Amniotic stem cell (primary cell): ENCODE results near the gene PPFIBP2.
"Not testable (repeated sequence)": the region's sequence is repeated elsewhere in the genome, so short reads cannot be mapped to it uniquely, and the experiment has no call there.

Experiments
- DNase-seq: peaks from one replicate; lab custom pipeline; 2025; lab: John Stamatoyannopoulos, UW

PPFIBP2 gene

GRCh38 chr11:7499081-7499480, 14.7 kb upstream of the PPFIBP2 start:
- DNase-seq: no peak

DNA sequence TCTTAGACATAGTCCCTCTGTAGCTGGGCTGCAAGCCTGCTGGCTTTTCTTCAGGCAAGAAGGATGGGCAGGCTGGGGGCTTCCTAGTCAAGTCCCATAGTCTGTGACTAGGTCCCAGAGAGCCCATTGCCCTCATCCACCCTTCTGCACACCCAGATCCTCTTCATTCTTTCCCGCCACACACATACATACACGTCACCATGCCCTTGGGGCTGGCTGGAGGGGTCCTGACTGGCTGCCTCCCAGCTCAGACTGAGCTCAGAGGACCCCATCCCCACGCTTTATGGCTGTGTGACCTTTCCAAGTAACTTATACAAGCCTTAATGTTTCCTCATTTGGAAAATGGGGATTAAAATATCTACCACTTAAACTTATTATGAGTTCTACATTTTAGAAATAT, 13.5 kb upstream of the PPFIBP2 start:
- DNase-seq: no peak

- DNase-seq: no peak
These were observed 12.5 kb upstream of the PPFIBP2 start for GRCh38 chr11:7501251-7501650.

DNA sequence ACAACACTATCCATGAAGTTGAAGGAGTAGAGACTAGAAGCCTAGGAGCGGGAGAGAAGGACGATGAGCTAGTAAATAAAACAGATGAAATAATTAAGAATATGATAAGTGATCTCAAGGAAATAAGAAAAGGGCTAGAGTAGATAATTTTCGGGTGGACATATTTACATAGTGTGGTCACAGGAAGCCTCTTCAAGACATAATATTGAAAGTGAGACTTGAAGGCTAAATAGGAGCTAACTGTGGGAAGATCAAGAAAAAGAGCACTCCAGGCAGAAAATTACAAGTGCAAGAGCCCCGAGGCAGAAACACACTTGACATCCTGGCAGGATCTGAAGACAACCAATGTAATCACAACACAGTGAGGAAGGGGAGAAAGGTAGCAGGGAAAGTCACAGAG, 11.9 kb upstream of the PPFIBP2 start:
- no peak for DNase-seq

GRCh38 chr11:7506243-7506642, 7.6 kb upstream of the PPFIBP2 start:
- DNase-seq: no peak

DNA sequence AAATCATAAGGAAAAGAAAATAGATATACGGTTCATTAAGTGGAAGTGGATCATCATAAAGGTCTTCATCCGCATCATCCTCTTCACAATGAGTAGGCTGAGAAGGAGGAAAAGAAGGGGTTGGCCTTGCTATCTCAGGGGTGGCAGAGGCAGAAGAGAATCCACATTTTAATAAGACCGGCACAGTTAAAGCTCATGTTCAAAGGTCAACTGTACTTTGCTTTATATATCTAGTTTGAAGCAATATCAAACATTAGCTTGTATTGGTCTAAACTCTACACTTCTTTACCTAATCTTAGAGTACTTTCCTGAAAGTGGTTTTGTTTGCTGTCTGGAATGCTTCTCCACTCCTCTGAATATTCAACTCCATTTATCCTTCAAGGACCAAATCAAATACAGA, 5.7 kb upstream of the PPFIBP2 start:
- no peak for DNase-seq

DNA sequence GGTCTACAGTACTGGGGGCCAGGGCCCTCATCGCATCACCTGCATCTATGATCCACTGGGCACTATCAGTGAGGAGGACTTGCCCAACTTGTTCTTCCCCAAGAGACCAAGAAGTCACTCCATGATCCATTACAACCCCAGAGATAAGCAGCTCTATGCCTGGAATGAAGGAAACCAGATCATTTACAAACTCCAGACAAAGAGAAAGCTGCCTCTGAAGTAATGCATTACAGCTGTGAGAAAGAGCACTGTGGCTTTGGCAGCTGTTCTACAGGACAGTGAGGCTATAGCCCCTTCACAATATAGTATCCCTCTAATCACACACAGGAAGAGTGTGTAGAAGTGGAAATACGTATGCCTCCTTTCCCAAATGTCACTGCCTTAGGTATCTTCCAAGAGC, 3.8 kb upstream of the PPFIBP2 start:
- no peak for DNase-seq

DNA sequence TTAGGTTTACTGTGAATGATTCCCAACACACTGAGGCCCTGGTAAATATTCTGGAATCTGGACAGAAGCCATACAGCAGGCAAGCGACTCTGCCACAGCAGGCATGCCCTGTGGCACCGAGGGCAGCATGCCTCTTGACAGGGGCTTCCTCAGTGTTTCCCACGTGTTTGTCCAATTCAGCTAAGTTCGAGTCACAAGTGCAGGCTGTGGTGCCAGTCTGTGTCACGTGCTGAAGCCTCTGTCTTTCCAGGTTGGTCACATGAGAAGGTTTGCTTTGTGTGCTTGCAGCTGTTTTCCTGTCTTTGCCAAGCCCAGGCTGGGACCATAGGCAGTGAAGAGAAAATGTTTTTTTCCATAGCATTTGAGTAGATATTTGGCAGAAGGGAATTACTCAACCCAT, 2.4 kb upstream of the PPFIBP2 start:
- no peak for DNase-seq

DNA sequence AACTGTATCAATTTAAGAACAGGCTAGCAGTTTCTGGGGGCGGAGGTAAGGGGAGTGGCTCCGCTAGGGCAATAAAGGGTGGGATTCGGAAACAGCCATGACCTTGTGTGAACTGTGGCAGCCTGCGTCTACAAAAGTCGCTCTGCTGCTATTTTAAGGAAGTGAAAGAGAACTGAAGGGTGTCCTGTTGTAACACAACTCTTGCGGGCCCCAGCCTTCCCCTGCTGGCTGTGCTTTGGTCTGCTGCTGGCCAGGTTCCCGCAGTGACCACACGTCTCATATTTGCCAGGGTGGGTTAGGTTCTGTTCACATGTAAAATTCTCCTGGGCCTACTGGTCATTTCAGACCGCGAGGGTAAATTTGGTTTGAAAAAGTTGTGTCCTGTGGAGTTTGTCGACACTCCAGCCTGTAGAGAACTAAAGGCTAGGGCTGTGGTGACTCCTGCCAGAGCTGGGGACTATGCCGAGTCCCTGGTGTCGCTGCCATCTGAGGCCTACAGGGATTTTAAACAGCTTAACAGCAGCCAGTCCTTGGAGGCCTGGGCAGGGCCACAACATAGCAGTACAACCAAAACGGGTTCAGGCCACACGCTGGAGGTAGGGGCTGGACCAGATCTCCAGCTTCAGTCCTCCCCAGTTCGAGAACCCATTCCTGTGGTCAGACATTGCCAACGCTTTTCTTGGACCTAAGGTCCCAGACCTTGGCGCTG, 1.1 kb upstream of the PPFIBP2 start:
- DNase-seq: no peak

DNA sequence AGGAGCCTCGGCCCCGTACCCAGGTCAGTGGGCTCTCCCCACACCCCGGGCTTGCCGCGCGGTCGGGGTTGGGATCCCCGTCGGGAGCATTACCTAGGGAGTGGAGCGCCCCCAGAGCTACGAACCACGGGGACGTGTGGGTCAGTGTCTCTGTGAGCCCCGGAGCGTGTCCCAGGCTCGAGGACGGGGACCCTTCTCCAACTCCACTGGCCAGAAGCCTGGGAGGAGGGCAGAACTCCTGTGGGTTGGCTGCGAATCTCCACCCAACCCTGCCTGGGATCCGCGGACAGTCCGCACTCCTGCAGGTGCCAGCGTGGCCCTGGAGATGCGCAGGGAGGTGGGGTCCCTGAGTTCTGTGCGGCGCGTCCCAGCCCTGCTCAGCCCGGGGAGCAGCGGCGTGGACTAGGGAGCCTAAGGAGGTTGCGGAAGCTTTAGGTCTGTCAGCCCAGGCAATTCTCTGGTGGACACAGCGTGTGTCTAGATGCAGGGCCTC, 346 bp downstream of the PPFIBP2 start:
- DNase-seq: no peak

DNA sequence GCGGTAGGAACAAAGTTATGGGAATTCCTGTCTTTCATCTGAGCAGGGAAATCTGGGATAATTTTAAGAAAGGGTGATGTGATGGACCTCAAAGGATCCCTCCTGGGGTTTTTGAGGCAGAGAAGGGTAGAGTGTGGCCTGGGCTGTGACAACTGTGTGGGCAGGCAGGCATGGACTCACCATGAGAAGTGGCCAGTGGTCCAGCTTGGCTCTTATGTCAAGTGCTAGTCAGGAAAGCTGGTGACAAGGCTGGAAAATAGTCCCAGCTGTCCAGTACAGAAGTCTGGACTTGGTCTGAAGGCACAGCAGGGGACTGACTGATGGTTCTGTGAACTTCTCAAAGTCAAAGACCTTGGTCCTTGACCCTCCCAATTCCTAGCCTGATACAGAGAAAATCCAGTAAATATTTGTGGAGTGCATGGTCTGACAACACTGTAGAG, 1.7 kb downstream of the PPFIBP2 start:
- DNase-seq: no peak

DNA sequence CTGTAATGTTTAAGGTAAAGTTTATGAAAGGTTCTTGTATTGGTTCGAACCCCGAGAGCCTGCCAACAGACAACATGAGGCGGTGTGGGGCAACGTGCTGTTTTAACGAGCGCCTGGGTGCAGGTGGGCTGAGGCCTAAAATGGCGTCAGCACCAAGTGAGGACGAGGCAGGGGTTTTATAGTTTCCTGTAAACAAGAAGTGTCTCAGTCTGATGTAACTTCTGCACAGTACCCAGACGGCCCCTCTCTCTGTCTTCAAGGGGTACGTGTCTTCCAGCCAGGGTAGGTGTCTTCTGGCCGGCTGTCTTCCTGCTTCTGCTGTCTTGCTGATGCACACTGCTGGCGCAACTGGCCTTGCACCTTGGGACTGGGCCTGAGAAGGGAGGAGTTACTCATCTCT, 2.7 kb downstream of the PPFIBP2 start:
- DNase-seq: no peak

GRCh38 chr11:7517743-7518142, 3.9 kb downstream of the PPFIBP2 start:
- not testable (repeated sequence) for DNase-seq

DNA sequence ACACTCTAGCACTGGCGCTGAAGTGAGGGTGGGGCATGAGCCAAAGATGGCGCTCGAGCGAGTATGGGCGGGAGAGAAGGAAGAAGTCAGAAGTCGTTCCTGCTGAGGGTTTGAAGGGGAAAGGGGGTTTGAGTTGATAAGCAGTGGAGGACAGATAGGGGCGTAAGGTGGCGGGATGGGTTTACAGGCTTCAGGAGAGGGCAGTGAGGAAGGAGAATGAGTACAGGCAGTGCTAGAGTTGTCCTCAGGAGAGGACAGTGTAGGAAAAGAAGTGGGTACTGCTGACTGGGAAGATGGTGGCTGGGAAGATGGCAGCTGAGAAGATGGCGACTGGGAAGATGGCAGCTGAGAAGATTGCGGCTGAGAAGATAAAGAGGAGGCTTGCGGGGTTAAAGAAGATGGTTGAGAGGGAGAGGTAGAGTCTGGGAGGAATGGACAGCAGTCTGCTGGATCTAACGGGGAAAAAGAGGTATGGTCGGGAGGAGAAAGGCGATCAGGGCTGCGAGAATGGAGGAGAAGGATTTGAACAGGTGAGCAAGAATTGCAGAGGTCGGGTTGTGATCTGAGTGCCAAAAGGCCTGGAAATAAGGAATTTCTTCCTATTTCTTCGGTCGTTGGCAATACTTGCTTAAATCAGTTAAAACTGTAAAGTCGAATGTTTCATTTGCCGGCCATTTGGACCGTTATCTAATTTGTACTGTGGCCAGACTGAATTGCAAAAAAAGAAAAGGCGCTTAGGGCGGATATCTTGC, 5.2 kb downstream of the PPFIBP2 start:
- no peak for DNase-seq

DNA sequence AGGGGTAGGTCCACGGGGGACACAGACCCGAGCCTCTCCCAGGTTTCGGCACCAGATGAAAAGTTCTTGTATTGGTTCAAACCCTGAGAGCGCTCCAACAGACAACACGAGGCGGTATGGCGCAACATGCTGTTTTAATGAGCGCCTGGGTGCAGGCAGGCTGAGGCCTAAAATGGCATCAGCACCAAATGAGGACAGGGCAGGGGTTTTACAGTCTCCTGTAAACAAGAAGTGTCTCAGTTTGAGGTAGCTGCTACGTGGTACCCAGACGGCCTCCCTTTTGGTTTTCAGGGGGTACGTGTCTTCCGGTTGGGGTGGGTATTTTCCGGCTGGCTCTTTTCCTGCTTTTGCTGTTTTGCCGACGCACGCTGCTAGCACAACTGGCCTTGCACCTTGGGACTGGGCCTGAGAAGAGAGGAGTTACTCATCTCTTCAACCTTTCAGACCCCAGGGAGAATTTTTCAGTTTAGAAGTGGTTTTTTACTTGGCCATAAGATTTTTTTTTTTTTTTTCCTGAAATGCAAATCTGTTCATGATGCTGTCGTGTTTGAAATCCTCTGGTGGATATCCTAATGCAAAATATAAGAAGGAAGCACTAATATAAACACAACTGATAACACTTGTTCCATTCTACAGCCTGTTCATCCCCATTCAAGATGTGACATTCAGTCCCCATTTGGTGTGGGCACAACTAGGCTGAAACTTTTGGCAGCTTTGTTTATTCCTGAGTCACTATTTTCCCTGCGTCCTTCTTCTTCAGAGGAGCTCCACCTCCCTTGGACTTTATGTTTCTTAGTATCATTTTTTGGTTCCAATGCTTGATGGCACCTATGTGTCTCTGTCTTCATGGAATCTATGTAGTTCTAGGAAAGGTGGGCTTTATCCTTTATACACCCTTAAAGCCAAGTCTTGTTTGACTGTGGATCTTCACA, 6.5 kb downstream of the PPFIBP2 start:
- DNase-seq: no peak

- DNase-seq: no peak
These were observed 7.2 kb downstream of the PPFIBP2 start for GRCh38 chr11:7520981-7521487.

GRCh38 chr11:7522121-7522520, 8.3 kb downstream of the PPFIBP2 start:
- no peak for DNase-seq

- no peak for DNase-seq
These were observed 8.7 kb downstream of the PPFIBP2 start for GRCh38 chr11:7522546-7522945.

- no peak for DNase-seq
These were observed 9.8 kb downstream of the PPFIBP2 start for GRCh38 chr11:7523416-7524210.

DNA sequence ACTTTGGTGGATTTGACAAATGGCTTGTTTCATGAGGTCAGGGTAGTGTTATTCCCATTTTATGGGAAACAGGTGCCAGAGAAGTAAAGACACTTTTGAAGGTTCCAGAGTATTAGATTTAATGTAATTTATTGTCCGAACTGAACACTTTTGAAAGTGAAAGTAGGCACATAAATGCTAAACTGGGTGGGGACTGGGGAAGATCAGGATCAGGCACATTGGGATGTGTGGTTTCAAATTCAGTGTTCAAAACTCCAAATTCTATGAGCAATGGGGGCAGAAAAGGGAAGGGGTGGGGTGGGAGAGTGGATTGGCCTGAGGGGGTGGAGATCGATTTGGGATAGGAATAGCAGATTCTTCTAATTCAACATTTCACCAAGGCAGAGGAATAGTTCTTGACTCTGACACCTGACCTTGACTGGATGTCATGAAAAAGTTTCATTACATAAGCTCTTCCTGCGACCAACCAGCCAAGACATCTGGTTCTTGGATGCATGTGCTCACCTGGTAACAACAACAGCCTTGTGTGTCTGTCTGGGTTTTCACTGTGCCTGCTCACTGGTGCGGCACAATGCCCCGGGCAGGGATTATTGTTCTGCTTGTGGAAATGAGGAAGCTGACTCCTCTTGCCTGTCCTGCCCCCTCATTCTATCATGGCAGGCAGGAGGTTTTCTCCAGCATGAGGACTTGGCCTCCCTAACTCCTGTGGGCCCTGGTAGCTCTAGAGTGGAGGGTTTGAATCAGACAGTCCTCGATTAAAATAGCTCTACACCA, 10.8 kb downstream of the PPFIBP2 start:
- DNase-seq: no peak

- DNase-seq: no peak
These were observed 11.6 kb downstream of the PPFIBP2 start for GRCh38 chr11:7525424-7525823.
